HG03521 (cell line): ENCODE results near the gene HDAC4.
"Not testable (repeated sequence)": the region's sequence is repeated elsewhere in the genome, so short reads cannot be mapped to it uniquely, and the experiment has no call there.

ENCODE experiments used
- ATAC-seq: cut with Tn5 transposase; IDR thresholded peaks from one replicate; pipeline ENCODE4 v1.9.1; 2021; ENCODE audit warnings: mild to moderate bottlenecking, moderate library complexity; ENCODE audit not compliant: unreplicated experiment

Gene HDAC4

DNA sequence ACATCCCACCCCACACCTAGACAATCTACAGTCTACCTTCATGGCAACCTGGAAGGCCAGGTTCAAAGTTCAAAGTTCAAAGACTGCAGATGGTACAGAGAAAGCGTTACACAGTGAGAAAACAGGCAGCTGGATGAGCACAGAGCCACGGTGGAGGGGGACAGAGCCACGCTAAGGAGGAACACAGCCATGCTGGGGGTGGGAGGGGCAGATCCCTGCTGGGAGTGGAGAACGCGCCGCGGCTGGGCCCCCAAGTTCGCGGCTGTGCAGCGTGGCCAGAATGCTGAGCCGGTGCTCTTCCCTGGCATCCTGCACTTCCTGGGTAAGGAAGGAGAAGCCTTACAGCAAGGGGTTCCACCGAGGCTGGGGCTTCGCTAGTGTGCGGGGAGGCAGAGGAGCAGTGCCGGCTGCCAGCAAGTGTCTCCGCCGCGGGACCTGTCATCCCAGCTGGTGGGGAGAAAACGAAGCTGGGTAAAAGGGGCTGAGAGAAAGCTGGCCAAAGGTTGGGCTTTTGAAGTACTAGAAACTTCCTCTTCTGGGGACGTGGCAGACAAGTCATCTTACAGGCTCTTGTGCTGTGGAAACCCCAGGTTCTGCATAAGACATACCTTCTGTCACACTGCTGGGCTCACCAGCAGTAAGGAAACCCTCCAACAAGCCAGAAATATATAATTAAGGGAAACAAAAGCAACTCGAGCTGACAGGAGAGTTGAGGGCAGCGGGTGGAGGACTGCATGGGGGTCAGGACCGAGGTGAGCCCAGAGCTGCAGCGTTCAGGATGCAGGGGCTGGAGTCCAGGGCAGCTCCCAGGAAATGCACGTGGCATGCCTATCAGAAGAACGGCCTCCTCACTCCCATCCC is 115.5 kb downstream of the HDAC4 start:
- ATAC-seq = no peak

DNA sequence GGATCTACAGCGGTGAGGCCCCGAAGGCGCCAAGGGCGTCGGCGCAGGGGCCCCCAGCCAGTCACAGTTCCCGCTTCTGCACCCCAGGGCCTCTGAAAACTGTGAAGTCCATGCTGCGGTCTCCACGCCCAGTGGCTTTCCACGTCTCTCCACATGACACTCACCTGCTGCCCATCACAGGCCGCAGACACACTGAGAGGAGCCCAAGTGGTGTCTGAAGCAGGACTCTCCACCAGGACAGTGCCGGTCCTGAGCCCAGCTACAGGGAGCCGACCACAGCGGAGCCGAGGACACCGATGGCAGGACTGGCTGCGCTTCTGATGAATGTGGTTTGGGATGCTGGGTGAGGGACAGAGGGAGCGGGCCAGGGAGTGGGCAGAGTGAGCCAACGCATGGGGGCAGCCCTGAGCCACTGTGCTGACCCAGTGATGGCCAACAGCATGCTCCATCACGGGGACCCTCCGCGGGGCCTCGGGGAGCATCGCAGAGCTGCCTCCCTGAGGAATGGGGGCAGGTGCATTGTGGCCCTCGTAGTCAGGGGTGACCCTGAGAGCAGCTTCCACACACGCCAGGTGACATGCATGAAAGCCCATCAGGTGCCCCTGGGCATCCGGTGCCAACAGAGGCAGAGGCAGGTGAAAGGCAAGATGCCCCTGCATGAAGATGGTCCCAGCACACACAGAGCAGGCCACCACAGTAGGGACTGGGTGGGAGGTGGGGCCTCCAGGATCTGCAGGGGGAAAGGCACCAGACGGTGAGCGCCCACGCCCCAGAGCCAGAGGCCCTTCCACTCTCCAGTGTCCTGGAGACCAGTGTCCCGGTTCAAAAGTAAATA is 116.6 kb downstream of the HDAC4 start:
- ATAC-seq = no peak

DNA sequence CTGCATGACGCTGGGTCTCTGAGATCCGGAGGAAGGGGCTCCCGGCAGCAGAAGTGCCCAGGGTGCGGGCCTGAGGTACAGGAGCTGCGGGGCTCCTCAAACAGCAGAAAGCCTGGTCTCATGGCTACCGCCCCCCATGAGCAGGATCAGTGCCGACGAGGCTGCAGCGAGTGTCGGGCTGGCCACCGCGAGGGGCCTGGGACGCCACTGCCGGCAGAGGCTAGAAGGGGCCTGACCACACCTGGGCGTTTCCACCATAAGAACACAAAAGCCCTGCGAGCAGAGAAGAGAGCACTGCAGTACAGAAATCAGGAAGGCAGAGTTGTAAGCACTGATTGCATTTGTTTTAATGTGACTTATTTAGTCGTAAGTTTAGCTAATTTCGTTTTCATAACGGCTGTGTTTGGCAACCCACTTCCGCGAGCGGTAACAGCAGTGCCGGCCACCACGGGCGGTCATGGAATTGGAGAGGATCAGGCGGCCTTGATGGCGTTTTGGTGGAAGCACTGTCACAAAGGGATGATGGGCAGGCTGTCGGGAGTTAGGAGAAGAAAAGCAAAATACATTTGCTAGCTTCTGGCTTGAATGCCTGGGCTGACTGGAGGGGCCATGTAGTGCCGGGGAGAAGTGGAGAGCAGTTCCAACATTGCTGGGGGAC is 117.4 kb downstream of the HDAC4 start:
- ATAC-seq = no peak

DNA sequence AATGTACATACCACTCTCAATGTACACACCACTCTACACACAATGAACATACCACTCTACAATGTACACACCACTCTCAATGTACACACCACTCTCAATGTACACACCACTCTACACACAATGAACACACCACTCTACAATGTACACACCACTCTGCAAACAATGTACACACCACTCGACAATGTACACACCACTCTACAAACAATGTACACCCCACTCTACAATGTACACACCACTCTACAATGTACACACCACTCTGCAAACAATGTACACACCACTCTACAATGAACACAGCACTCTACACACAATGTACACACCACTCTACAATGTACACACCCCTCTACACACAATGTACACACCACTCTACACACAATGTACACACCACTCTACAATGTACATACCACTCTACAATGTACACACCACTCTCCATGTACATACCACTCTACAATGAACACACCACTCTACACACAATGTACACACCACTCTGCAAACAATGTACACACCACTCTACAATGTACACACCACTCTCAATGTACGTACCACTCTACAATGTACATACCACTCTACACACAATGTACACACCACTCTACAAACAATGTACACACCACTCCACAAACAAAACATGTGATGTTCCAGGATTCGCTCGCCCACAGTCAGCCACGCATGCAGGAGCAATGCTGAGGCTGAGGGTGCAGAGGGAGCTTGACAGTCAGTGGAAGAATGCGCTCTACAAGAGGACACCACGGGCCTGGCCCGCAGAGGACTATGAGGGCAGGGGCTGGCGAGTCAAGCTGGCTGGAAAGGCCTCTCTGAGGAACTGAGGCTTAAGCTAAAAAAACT is 118.2 kb downstream of the HDAC4 start:
- no peak for ATAC-seq

DNA sequence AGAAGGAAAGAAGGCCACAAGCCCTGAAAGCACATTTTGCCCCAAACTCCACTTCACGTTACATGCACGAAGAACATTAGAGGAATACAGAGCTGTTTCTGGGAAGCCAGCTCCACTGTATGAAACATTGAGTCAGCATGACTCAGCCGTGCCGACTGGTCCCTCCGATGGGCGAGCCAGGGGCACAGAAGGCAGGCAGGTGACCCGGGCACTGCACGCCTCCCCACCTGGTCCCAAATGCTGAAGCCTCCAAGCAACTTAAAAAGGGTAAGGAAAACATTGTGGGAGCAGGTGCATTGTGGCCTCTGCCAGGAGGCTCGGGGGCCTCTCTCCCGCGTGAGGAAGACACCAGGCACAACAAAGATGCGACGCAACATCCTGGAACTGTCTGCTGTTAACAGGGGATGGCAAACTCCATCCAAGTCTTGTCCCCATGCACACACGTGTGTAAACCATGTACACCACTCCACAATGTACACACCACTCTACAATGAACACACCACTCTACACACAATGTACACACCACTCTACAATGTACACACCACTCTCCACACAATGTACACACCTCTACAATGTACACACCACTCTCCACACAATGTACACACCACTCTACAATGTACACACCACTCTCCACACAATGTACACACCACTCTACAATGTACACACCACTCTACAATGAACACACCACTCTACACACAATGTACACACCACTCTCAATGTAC is 120.4 kb downstream of the HDAC4 start:
- ATAC-seq = not testable (repeated sequence)

DNA sequence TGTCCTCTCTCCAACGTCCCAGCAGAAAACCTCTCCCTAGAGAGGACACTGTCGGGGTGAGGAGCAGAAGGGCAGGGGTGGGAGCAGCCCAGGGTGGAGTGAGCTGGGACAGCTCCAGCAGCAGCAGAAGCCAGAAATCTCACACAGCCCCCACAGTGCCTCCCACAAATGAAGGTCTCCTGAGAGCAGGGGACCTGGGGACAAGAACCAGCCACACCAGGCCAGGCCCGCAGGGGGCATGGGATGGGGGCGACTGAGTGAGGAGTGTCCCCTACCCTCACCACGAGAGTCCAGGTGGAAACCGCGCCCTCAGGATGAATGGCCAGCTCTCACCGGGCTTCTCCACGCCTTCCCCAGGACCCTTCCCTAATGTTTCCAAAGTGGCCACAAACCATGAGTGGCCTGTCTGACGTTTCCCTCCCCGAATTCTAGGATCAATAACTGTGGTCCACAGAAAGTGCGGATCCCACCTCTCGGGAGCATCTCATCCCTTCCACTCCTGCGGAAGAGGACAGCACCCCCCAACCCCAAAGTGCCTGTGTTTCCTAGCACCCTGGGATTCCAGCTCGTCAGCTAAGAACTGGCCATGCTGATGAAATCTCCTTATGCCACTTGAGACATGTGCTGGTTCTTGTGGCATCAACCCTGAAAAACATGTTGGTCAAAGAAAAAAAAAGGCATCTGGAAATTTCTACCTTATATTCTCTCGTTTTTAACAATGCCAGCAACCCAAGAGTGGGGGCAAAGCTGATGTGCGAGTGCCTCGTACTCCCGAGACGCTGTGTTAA is 121.1 kb downstream of the HDAC4 start:
- ATAC-seq = no peak

DNA sequence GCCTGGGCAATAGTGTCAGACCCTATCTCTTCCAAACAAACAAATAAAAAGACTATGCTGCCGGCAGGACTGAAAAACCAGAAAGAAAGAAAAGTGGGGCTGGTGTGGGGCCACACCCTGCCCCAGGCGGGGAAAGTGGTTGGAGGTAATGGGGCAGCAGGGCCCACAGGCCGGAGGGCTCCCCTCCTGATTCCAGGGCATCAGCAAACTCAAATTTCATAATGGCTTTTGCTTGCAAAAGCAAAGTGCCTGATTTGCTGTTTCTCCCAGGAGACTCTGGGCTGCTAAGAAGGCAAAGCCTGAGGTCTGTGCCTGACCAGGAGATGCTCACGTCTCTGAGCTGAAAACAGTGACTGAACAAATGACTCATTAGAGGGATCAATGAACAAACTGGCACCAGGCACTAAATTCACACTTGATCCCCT is 121.9 kb downstream of the HDAC4 start:
- ATAC-seq = no peak

DNA sequence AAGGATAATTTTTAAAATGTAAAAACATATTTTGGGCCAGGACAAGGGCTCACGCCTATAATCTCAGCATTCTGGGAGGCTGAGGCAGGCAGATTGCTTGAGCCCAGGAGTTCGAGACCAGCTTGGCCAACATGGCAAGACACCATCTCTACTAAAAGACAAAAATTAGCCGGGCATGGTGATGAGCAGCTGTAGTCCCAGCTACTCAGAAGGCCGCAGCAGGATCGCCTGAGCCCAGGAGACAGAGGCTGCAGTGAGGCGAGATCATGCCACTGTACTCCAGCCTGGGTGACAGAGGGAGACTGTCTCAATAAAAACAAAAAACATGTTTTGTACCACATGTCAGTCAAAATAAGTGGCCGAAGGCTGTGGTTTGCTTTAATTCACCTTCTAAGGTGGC is 122.5 kb downstream of the HDAC4 start:
- ATAC-seq = no peak

DNA sequence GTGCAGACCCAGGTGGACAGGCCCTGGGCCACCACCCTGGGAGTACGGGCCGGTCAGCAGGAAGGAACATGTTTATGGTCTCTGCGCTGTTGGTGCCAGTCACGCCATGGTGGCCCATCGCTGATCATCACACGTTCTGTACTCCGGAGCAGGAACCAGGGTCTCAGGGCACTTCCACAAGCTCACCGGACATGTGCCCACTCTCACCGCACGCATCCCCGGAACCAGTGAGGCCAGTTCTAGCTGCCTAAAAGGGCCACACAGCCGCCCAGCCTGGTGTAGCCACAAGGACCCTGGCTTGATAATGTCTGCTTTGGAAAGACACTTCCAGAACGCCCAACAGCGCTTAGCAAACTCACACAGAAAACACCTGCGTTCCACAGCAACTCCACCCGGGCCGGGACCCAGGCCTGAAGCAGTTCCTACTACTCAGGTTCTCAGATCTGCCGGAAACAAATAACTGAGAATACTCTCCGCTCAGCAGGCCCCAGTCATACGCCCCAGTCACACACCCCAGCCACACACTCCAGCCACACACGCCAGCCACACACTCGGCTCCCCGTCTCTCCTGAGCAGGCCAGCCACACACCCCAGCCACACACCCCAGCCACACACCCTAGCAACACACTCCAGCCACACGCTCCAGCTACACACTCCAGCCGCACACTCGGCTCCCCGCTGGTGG is 123.3 kb downstream of the HDAC4 start:
- no peak for ATAC-seq

DNA sequence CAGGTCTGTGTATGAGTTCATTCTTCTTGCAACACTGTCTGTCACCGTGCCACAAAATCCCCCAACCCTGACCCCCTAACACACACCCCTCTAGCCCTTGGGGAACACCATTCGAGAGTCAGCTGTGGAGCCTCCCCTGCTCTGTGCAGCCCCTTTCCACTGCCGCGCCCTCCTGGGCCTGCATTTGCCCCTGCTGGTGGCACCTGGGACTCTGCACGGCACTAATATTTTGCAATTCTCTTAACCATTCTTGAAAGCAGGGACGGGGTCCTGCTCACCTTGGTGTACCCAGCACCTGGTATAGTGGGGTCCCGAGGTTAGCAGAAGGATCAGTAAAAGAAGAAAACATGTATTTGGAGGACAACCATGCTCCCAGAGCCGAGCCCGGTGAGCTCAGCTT is 124.0 kb downstream of the HDAC4 start:
- ATAC-seq = no peak

DNA sequence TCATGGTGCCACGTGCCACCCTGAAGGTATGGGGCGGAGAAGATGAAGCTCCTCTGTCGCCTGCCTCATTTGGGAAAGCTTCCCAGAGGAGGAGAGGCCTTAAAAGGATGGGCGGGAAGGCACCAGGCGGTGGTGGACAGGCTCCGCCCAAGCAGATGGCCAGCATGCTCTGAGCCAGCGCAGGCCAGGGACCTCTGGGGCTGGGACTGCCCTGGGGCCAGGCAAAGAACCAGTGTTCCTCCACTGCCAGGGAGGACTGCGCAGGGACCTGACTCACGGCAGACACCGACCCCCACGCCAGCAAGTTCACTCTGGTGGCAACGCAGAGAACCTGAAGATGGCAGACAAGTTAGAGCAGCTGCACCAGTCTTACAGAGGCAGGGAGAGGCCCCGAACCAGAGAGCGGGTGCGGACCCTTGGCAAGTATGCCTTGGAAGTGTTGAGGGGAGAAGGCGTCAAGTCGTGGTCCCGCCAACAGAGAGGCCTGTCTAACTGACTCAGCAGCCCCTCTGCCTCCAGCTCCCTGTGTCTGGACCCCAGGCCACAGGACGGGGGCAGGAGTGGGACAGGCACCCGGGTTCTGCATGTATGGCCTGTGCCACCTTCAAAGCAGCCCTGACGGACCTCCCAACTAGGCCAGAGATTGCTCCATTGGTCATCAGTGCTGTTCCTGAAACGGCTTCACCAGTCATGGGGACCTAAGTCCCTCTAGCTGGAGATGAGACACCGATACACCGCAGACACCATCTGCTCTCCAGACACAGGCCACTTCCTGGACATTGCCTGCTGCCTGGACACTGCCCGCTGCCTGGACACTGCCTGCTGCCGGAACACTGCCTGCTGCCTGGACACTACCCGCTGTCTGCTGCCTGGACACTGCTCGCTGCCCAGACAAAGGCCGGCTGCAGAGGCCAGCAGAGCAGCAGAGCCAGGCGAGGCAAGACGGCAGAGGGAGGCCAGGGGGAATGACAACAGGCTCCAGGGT is 124.7 kb downstream of the HDAC4 start:
- ATAC-seq = no peak

DNA sequence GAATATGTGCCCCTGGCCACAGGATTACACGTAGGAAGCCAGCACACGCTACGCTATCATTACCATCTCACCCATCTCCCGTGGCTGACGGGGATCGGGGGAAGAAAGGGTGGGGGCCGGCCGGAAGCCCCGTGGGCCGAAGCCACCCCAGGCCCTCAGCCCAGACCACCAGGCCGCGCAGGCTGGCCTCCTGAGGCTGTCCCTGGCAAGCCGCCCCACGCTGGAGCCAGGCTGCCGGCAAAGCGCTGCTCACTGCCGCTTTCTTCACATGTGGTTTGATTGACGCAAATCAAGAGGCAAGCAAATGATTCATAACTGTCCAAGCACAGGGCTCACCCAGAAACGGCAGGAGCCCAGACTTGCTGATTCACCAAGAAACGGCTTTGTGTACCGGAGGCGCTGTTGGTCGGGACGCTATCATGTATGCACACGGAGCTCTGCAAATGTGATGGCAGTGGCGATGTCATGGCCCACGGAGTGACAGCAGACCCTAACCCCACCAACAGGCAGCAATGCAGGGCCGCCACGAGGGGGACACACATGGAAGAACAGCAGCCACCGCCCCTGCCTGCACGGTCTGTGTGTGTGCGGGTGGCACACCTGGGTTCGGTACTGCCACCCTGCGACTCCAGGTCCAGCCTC is 125.7 kb downstream of the HDAC4 start:
- ATAC-seq = no peak

DNA sequence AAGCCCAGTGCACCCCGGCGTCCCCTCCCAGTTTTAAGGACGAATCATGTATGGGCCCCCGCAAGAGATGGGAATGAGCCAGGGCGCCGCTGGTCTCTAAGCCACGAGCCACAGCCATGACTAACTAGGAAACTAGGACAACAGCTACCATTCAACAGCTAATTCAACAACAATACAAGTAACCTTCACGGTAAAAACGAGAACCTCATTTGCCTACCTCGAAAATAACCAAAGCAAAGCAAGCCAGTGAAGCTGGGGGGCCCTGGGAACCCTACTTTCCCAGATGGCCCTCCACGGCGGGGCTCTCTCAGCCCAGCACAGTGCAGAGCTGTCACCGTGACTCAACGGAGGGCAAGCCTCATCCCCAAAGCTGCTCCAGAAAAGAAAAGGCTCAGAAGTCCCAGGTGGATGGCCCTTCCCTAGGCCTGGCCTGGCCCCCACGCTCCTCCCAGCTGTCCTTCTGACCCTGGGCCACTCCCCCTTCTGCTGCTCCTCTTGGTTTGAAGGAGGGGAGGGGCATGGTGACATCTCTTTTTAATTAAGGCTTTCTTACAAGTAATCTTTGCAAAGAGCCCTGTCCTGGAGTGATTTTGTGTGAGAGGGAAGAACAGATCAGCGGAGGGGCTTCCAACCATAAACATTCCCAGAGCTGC is 126.3 kb downstream of the HDAC4 start:
- no peak for ATAC-seq

DNA sequence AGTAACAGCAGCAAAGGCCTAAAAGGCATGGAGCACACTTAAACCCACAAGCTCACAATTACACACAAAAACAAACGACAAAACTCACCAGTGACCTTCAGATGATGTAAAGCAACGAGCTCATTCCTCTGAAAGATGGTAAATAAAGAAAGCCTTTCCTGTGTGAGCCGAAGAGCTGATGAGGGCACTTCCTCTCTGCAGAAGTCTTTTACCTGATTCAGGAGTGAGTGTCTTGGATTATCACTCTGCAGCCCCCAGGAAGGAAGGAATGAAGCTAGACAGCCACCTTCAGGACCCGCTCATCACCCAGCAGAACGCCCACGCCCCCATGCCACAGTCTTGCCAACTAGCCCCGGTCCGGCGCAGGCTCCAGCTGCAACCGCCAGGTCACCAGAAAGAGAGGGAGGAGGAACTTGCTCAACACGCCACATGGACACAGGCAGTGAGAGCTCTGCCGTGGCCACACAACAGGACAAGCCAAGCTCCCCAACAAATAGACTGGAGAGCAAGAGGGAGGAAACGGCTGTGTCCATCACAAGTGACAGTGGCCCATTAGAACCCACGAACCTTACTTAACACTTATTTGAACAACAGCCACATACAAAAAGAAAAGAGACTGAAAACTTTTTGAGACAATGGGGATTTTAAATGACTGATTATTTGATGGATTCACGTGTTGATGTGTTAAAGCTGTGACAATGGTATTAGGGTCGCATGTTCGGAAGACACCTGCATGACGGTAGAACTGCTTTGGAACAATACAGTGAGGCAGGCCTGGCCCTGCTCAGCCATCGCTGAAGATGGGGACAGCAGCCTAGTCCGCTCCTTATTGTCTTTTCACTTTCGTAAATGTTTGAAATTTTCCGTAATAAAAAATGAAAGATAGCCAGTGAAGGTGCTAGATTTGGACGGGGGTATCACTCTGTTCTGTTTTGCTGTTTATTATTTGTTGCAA is 127.3 kb downstream of the HDAC4 start:
- ATAC-seq = no peak

DNA sequence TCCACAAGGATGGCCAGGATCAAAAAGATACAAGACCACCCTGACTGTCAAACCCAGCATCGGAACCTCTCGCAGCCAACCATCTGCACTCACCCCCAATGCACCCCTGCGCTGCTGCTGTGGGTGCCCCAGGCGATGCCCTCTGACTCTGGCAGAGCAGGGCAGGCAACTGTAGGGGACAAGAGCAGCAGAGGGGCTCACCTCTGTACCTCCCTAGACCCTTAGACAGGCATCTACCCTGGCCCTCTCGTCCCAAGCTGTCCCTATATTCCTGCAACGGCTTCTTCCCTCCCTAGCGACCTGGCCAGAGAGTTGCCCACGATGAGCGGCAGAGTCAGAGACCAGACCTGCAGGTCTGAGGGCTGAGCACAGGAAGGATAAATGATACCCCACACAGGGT is 128.2 kb downstream of the HDAC4 start:
- ATAC-seq = no peak
